Retinal pigment epithelial cell (primary cell): ENCODE measurements around the gene DMD.

Source experiments
- DNase-seq: peaks from one replicate; pipeline ENCODE4 v3.0.0-alpha.2; 2010; ENCODE audit warnings: low read depth
- H3K4me3 ChIP-seq: 2 replicates; pipeline ENCODE4 v1.5.1; 2011; ENCODE audit warnings: mild to moderate bottlenecking, low read length, control low read depth, moderate library complexity
- TF ChIP-seq, protein P1 (sequence below): conservative IDR thresholded peaks from 2 replicates; pipeline ENCODE4 v1.5.1; 2011; ENCODE audit warnings: low read depth, low read length, control low read depth, inconsistent platforms

Gene DMD

DNA sequence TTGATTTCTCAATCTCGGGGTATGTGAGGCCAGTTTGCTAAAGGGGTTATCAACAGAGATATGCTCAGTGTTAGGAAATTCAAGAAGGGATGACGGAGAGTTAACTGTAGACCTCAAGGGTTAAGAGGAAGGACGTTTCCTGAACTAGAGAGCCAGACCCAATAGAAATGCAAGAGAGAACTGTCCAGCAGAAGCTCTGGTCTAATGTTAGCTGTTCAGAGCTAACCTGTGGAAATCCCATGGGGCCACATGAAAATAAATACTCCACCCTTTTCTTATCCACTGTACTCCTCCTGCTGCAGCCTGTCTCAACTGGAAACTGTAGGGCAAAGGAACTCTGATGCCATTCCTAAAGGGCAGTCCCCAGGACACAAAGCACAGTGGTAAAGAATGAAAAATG is 274.3 kb downstream of the DMD start:
- no peak for DNase-seq
- H3K4me3 ChIP-seq, result no peak overlapping the region
- TF ChIP-seq, protein P1, sequence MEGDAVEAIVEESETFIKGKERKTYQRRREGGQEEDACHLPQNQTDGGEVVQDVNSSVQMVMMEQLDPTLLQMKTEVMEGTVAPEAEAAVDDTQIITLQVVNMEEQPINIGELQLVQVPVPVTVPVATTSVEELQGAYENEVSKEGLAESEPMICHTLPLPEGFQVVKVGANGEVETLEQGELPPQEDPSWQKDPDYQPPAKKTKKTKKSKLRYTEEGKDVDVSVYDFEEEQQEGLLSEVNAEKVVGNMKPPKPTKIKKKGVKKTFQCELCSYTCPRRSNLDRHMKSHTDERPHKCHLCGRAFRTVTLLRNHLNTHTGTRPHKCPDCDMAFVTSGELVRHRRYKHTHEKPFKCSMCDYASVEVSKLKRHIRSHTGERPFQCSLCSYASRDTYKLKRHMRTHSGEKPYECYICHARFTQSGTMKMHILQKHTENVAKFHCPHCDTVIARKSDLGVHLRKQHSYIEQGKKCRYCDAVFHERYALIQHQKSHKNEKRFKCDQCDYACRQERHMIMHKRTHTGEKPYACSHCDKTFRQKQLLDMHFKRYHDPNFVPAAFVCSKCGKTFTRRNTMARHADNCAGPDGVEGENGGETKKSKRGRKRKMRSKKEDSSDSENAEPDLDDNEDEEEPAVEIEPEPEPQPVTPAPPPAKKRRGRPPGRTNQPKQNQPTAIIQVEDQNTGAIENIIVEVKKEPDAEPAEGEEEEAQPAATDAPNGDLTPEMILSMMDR, result no peak

DNA sequence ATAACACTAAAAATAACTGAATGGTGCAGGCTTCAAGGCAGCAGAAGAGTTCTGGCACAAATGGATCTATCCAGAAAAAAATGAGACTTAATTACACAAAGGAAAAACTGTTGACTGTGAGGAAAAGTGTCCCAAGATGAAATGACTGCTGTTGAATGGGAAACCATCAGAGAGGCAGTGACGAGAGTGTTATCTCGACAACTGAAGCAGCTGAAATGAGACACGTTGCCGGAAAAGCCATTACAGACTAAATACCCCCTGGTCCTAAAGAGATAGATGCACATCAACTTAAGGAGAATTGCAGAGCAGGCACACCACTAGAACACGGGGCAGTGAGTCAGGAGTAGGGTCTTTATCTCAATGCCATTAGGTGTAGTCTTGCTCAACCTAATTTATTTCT is 277.8 kb downstream of the DMD start:
- TF ChIP-seq, protein P1, result no peak
- no peak for DNase-seq
- no peak overlapping the region for H3K4me3 ChIP-seq

GRCh38 chrX:32929040-32929439 is 282.3 kb downstream of the DMD start:
- H3K4me3 ChIP-seq, result no peak overlapping the region
- TF ChIP-seq, protein P1, result no peak
- DNase-seq, result no peak

DNA sequence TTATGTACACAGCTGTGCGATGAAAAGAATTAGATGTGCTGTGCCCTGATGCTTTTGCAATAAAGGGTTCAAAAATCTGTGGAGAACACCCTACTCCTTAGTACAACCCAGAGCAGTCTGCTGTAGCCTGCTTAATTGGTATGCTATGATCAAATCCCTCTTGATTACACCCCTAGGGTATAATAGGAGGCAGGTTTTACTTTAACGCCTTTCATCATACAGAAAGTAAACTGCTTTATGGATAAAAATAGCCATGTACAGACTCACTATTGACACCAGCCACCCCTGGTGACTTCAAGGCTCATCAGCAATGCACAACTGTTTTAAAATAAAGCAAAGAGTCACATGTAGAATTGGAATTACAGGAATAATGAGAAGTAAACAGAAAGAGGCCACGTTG is 315.3 kb downstream of the DMD start:
- TF ChIP-seq, protein P1, result no peak
- DNase-seq, result no peak
- no peak overlapping the region for H3K4me3 ChIP-seq

GRCh38 chrX:32894679-32895078 is 316.7 kb downstream of the DMD start:
- TF ChIP-seq, protein P1, result no peak
- no peak for DNase-seq

GRCh38 chrX:32893751-32894150 is 317.6 kb downstream of the DMD start:
- H3K4me3 ChIP-seq, result no peak overlapping the region
- TF ChIP-seq, protein P1, result no peak
- DNase-seq, result no peak

More at GRCh38 chrX:32894679-32895078, 316.7 kb downstream of the DMD start:
- no peak overlapping the region for H3K4me3 ChIP-seq

GRCh38 chrX:32877592-32877991 is 333.8 kb downstream of the DMD start:
- TF ChIP-seq, protein P1, result no peak
- H3K4me3 ChIP-seq, result no peak overlapping the region
- no peak for DNase-seq
